Dedifferentiated amniotic fluid mesenchymal stem cell (primary cell): ENCODE data around the gene ZNF384.

ENCODE experiments used
- DNase-seq: peaks from one replicate; pipeline ENCODE4 v3.0.0-alpha.2; 2016; ENCODE audit errors: extremely low spot score

ZNF384 gene

DNA sequence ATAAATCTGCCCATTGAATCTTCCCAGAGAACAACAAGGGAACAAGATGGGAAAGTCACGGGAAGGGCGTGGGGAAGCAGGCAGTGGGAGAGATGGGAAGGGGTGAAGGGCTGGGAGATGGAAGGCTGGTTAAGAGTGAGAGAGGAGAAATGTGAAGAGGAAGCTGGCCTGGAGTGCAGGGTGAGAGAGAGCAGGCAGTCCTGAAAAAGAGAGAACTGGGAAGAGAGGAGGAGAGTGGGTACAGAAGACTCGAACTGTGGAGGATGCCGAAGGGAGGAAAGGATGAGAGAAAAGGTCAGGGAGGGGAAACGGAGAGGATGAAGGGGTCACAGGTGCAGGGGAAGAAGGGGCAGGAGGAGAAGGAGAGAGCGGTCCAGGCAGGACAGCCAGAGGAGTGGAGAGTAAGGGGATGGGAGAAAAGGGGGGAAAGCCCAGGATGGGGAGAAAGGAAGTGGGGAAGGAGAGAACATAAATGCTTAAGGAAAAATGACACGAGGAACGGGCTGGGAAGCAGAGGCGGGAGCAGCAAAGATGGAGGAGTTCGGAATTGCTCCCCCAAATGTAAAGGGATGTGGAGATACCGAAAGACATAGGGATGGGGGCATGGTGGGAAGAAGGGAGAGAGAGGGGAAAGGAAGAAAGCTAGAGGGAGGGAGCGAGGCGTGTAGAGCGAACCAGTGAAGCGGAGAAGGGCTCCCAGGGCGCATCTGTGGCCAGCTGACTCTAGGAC is 10.2 kb upstream of the ZNF384 start:
- DNase-seq = no peak

- DNase-seq = no peak
Measured at GRCh38 chr12:6698352-6699046, 9.3 kb upstream of the ZNF384 start.

DNA sequence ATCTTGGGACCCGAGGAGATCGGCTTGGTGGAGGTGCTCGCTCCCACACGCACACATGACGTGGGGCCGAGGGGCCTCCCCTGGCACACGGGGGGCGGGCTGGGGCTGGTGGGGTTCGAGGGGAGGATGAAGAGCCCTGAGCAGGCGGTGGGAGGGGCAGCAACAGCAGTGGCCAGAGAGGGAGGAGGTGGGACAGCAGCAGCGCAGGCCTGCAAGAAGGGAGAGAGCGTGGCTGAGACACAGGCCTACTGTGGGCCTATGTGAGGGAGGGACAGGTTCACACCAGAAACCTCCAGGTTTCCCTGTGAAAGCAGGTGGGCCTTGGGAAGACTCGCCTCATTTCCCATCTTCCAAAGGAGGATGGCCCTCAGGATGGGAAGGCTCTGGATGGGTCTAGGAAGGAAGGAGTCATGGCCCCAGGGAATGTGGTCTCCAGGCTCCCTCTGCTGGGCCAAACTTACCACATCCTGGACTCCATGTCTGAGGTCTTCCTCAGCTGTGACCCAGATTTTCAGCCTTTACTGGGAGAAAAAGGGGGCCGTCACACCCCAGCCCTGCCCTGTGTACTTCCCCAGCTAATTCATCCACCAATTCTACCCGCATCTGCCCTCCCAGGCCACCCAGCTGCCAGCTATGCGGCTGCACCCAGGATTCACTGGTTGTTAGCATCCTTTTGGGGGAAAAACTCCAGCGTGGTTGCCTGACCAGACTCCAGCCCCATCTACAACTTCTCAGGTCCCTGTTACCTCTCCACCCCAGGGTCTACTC is 8.6 kb upstream of the ZNF384 start:
- DNase-seq = no peak

- DNase-seq = no peak
Measured at GRCh38 chr12:6696690-6697583, 7.8 kb upstream of the ZNF384 start.

- DNase-seq = no peak
Measured at GRCh38 chr12:6695313-6696045, 6.3 kb upstream of the ZNF384 start.

DNA sequence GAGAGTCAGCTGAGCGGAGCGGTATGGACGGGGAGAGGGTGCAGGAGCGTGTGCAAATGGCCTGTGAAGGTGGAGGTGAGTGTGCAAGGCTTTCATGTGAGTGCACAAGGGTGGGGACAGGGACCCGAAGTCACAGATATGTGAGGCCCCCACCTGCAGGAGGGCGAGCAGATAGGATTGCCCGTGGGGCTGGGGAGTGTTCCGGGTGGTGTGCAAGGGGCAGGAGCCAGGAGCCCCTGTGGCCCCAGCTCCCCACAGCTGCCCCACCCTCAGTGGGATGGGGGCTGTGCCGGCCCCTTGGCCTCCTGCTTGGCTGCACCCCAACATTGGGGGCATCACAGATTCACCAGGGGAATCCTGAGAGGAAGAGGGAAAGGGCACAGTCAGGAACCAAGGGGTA is 5.5 kb upstream of the ZNF384 start:
- DNase-seq = no peak

GRCh38 chr12:6693832-6694355 is 4.7 kb upstream of the ZNF384 start:
- DNase-seq = no peak

GRCh38 chr12:6692888-6693287 is 3.7 kb upstream of the ZNF384 start:
- DNase-seq = no peak

DNA sequence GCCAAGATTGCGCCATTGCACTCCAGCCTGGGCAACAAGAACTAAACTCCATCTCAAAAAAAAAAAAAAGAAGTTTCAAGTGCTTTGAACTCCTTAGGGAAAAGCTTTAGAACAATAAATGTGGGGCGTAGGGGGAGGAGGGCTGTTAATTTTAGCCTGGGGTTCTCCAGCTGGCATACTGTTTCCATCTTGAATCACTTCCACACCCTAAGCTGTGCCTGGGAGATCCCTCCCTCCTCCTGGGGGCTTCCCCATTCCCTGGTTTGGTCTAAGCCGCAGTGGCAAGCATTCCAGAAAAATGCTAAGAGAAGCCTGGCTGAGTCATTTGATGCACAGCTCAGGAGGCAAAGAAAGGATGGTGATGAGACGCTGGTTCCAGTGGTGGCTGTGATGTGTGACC is 2.3 kb upstream of the ZNF384 start:
- DNase-seq = no peak

DNA sequence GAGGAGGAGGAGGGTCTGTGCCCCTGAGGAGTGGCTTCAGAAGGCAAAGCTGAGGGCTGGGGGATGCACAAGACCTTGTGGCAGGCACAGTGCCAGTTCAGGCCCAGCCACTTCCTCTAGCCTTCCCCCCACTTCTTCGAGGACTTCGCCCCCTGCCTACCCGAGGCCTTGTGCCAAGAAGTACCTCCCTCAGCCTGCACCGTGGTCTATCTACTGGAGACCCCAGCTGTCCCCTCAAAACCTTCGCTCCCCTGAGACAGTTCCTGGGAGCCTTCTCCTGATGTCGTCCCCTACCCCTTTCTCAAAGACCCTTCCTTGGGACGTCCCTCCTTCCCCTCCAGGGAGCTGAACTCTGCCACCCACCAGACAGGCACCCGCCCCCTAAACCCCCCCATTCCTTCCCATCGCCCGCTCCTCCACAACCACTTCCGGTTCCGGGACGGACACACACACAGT is 604 bp downstream of the ZNF384 start:
- DNase-seq = no peak

DNA sequence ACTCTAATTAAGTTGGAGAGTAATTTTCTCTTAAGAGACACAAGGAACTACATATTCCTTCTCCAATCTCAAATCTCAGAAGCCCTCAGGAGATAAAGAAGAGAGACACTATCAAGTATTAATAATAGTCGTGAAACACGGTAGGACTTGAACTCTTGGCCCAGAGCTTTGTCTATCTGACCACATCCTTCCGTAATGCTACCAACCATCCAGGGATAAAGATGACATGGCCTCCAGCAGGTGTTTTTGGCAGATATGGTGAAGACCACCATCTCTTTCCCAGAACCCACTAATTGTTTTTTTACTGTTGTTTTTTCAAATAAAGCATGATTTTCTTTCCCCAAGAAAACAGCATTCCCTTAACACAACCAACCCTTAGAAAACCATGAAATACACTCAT is 3.4 kb downstream of the ZNF384 start:
- no peak for DNase-seq

GRCh38 chr12:6684609-6685008 is 4.6 kb downstream of the ZNF384 start:
- DNase-seq = no peak

GRCh38 chr12:6676962-6677361 is 12.2 kb downstream of the ZNF384 start:
- no peak for DNase-seq

GRCh38 chr12:6672143-6672542 is 17.0 kb downstream of the ZNF384 start:
- no peak for DNase-seq

GRCh38 chr12:6667559-6668210 is 21.5 kb downstream of the ZNF384 start:
- no peak for DNase-seq

- DNase-seq = no peak
Measured at GRCh38 chr12:6666211-6666610, 23.0 kb downstream of the ZNF384 start.

DNA sequence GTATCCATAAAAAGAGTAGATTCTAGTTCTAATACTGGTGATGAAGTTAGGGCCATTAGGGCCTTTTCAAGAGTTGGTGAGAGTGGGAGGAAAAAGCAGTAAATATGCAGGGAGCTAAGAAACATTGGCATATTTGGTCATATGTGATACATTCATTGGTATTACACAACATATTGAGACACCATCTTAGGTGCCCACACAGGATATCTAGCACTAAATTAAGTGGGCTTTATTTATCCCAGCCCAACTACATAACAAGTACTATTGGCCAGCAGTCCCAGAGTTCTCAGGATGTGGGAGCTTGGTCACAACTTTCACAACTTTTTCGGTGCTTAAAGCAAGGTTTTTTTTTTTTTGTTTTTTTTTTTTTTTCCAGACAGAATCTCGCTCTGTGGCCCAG is 24.3 kb downstream of the ZNF384 start:
- DNase-seq = no peak

- DNase-seq = peak; percentile 100
Measured at GRCh38 chr12:6662906-6663742, 26.1 kb downstream of the ZNF384 start, which contains the start of gene ING4. Gene ING4, minus strand, starts transcription at chr12:6663119. Its CDS starts 18 bp downstream, at chr12:6663101.

- no peak for DNase-seq
Measured at GRCh38 chr12:6662602-6662905, 26.6 kb downstream of the ZNF384 start.
